Stomach smooth muscle (tissue), 2 donors: Measurements from ENCODE around the gene STARD3NL.
A peak's percentile ranks its signal among the peaks of the same experiment; 100 is the strongest.

Experiments used
- H3K27ac ChIP-seq: one replicate; pipeline ENCODE4 v1.7.0; 2013; ENCODE audit warnings: mild to moderate bottlenecking, low read length, inconsistent platforms
- H3K27me3 ChIP-seq, 2 donors: one replicate each; pipeline ENCODE4 v1.7.0; 2013; ENCODE audit warnings: low read length in 2 of 2; ENCODE audit not compliant: insufficient read depth in 2 of 2, control insufficient read depth in 1 of 2
- H3K36me3 ChIP-seq, 2 donors: one replicate each; pipeline ENCODE4 v1.7.0; 2013; ENCODE audit warnings: low read length in 2 of 2; ENCODE audit not compliant: control insufficient read depth in 2 of 2, insufficient read depth in 2 of 2
- H3K4me1 ChIP-seq: one replicate; pipeline ENCODE4 v1.7.0; 2013; ENCODE audit warnings: low read length; ENCODE audit not compliant: control insufficient read depth, insufficient read depth
- H3K4me3 ChIP-seq, 2 donors: one replicate each; pipeline ENCODE4 v1.7.0; 2013; ENCODE audit warnings: low read length in 2 of 2
- H3K9ac ChIP-seq, 2 donors: one replicate each; pipeline ENCODE4 v1.7.0; 2013; ENCODE audit warnings: low read length in 2 of 2, mild to moderate bottlenecking in 1 of 2
- H3K9me3 ChIP-seq, 2 donors: one replicate each; pipeline ENCODE4 v1.7.0; 2013; ENCODE audit warnings: low read length in 2 of 2; ENCODE audit not compliant: control insufficient read depth in 2 of 2
- donor health status: healthy.
- donor health status: Pancreatic carcinoma.

The STARD3NL gene, protein sequence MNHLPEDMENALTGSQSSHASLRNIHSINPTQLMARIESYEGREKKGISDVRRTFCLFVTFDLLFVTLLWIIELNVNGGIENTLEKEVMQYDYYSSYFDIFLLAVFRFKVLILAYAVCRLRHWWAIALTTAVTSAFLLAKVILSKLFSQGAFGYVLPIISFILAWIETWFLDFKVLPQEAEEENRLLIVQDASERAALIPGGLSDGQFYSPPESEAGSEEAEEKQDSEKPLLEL

DNA sequence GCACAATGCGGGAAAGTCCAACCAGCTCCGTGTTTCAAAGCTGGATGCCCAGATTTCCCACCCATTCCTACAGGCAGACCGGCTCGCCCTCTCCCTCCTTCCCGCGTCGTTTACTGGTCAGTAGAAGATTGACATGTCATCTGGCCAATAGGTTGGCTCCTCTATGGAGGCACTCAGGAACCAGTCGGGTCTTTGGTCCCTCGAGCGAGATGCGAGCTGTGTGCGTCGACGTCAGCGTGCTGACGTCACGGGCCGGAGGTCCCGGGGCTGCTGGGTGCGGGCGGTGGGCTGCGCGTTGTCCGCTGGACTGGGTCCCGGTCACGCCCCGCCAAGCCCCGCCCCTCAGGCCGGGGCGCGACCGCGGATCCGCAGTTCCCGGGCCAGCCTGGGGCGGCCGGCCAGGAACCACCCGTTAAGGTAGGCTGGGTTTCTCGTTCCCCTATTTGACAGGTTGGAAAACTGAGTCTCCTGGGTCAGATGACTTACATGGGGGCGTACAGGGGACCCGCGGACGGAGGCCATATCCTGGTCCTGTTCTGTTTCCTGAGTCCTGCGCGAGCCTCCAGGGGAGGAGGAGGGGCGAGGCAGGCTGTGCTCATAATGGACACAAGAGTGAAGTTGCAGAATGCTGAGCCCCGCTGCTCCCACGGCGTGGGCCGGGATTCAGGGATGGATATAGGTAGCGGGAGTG lies at the start of gene STARD3NL:
TSS of gene STARD3NL (plus strand) at position 242 of the 691 bp plus-strand sequence. CDS start 29,260 bp downstream, outside the sequence.
- Histone ChIP-seq H3K9ac (peak within 1 kb of the TSS; percentile 84 to 85), H3K36me3 (no peaks in the 10 kb centered on the region), H3K9me3 (no peaks in the 10 kb centered on the region), H3K4me1 (peaks cover 5% of the 10 kb centered on the region), H3K4me3 (peak within 1 kb of the TSS; percentile 90 to 95), H3K27me3 (no peaks in the 10 kb centered on the region), H3K27ac (peak within 1 kb of the TSS; percentile 85)

- H3K27me3 ChIP-seq, result no peaks in the 10 kb centered on the region
- H3K27ac ChIP-seq, result no peak overlapping the region
- H3K9me3 ChIP-seq, result no peaks in the 10 kb centered on the region
- H3K9ac ChIP-seq, result no peak overlapping the region
- H3K4me3 ChIP-seq, result no peak overlapping the region
- H3K36me3 ChIP-seq, result no peaks in the 10 kb centered on the region
- no peaks in the 10 kb centered on the region for H3K4me1 ChIP-seq
These were observed 48.9 kb upstream of the STARD3NL start for GRCh38 chr7:38129162-38129561.

DNA sequence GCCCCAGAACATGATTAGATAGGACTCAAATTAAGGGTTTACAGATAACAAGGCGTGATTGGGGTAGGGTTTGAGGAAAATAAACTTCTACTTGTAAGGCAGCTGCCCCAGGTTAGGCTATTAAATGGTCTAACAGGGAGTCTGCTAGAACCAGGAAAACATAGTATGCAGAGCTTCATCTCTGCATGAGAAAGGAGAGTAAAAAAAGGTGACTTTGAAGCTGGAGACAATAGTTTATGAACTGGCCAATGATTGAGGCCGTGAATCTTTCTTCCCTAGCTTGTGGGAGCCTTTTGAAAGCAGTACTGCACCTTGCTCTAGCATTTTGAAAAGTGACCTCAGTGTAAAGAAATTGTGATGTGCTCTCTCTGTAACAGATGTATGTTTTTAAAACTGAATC lies 48.5 kb upstream of the STARD3NL start:
- Histone ChIP-seq H3K27me3 (no peaks in the 10 kb centered on the region), H3K4me3 (no peak overlapping the region), H3K4me1 (no peaks in the 10 kb centered on the region), H3K9ac (no peak overlapping the region), H3K36me3 (no peaks in the 10 kb centered on the region), H3K27ac (no peak overlapping the region), H3K9me3 (no peaks in the 10 kb centered on the region)

DNA sequence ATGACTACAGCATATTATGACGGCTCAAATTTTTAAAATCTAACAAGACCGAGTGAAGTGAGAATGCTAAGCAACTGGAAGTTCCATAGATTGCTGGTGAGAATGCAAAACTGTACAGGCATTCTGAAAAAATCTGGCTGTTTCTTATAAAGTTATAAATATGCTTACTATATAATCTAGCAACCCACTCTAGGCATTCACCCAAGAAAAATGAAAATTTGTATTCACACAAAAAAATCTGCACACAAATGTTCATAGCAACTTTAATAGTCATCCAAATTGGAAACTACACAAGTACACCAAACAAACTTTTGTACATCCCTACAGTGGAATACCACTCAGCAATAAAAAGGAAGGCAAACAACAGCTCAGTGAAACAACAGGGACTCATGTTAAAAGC lies 39.9 kb upstream of the STARD3NL start:
- H3K4me3 ChIP-seq, result no peak overlapping the region
- no peaks in the 10 kb centered on the region for H3K4me1 ChIP-seq

GRCh38 chr7:38141187-38141586 lies 36.9 kb upstream of the STARD3NL start:
- Histone ChIP-seq H3K36me3 (no peaks in the 10 kb centered on the region), H3K4me3 (no peak overlapping the region), H3K9me3 (no peaks in the 10 kb centered on the region), H3K27me3 (no peaks in the 10 kb centered on the region), H3K9ac (no peak overlapping the region), H3K27ac (no peak overlapping the region), H3K4me1 (no peaks in the 10 kb centered on the region)

More for the DNA sequence above, 39.9 kb upstream of the STARD3NL start:
- Histone ChIP-seq H3K9ac (no peak overlapping the region), H3K27me3 (no peaks in the 10 kb centered on the region), H3K27ac (no peak overlapping the region), H3K9me3 (no peaks in the 10 kb centered on the region), H3K36me3 (no peaks in the 10 kb centered on the region)

- Histone ChIP-seq H3K9me3 (no peaks in the 10 kb centered on the region), H3K4me3 (no peak overlapping the region), H3K27me3 (no peaks in the 10 kb centered on the region), H3K36me3 (no peaks in the 10 kb centered on the region), H3K4me1 (no peaks in the 10 kb centered on the region), H3K9ac (no peak overlapping the region), H3K27ac (no peak overlapping the region)
These were observed 35.3 kb upstream of the STARD3NL start for GRCh38 chr7:38142736-38143135.

- H3K27ac ChIP-seq, result no peak overlapping the region
- no peaks in the 10 kb centered on the region for H3K4me1 ChIP-seq
- no peaks in the 10 kb centered on the region for H3K36me3 ChIP-seq
- H3K9me3 ChIP-seq, result no peaks in the 10 kb centered on the region
- no peaks in the 10 kb centered on the region for H3K27me3 ChIP-seq
- no peak overlapping the region for H3K9ac ChIP-seq
- no peak overlapping the region for H3K4me3 ChIP-seq
These were observed 31.0 kb upstream of the STARD3NL start for GRCh38 chr7:38147005-38147404.

- Histone ChIP-seq H3K36me3 (no peaks in the 10 kb centered on the region), H3K9me3 (no peaks in the 10 kb centered on the region), H3K9ac (no peak overlapping the region), H3K4me1 (no peaks in the 10 kb centered on the region), H3K4me3 (no peak overlapping the region), H3K27ac (no peak overlapping the region), H3K27me3 (no peaks in the 10 kb centered on the region)
These were observed 26.5 kb upstream of the STARD3NL start for GRCh38 chr7:38151556-38151955.

DNA sequence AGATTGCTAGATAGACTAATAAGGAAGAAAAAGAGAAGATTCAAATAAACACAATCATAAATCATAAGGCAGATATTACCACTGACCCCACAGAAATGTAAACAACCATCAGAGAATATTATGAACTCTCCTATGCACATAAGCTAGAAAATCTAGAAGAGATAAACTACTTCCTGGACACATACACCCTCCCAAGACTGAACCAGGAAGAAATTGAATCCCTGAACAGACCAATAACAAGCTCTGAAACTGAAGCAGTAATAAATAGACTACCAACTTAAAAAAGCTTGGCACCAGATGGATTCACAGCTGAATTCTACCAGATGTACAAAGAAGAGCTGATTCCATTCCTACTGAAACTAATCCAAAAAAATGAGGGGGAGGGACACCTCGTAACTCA lies 24.5 kb upstream of the STARD3NL start:
- Histone ChIP-seq H3K9ac (no peak overlapping the region), H3K4me1 (no peaks in the 10 kb centered on the region), H3K27me3 (no peaks in the 10 kb centered on the region), H3K4me3 (no peak overlapping the region), H3K27ac (no peak overlapping the region), H3K9me3 (no peaks in the 10 kb centered on the region), H3K36me3 (no peaks in the 10 kb centered on the region)

- Histone ChIP-seq H3K9ac (no peak overlapping the region), H3K4me3 (no peak overlapping the region), H3K4me1 (no peaks in the 10 kb centered on the region), H3K9me3 (no peaks in the 10 kb centered on the region), H3K27ac (no peak overlapping the region), H3K36me3 (no peaks in the 10 kb centered on the region), H3K27me3 (no peaks in the 10 kb centered on the region)
These were observed 23.8 kb upstream of the STARD3NL start for GRCh38 chr7:38154278-38154677.

DNA sequence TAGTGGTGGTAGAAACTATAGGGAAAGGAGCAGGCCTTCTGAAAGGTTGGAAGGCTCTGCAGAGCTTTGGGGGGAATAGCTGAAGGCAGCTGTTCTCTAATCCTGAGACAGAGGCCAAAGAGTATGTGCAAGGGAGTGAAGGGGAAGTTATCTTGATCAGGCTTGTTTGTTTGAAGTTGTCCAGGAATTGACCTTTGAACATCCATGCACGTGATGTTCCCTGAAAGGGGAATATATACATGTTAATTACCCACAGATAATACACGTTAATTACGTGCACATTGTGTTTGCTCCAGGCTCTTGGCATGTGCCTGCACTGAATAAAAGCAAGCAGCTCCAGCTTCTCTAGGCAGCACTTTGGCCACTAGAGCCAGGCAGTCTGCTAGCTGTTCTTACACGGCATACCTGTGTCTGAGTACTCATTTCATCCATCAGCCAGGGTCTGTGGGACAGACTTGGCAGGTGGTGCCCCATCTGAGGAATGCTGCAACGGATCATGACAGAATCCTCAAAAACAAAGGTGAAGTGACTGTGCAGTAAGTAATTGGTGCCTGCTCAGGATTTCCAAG lies 18.0 kb upstream of the STARD3NL start:
- no peaks in the 10 kb centered on the region for H3K27me3 ChIP-seq

More for the DNA sequence above, 18.0 kb upstream of the STARD3NL start:
- H3K9ac ChIP-seq, result no peak overlapping the region
- H3K27ac ChIP-seq, result no peak overlapping the region
- H3K4me1 ChIP-seq, result no peaks in the 10 kb centered on the region
- H3K36me3 ChIP-seq, result no peaks in the 10 kb centered on the region
- no peaks in the 10 kb centered on the region for H3K9me3 ChIP-seq
- H3K4me3 ChIP-seq, result no peak overlapping the region
